HG03175 (cell line): ENCODE results near the gene CCDC47.

ENCODE experiments used
- ATAC-seq: cut with Tn5 transposase; IDR thresholded peaks from one replicate; pipeline ENCODE4 v1.9.1; 2021; ENCODE audit warnings: mild to moderate bottlenecking, moderate library complexity; ENCODE audit not compliant: unreplicated experiment

CCDC47 gene

DNA sequence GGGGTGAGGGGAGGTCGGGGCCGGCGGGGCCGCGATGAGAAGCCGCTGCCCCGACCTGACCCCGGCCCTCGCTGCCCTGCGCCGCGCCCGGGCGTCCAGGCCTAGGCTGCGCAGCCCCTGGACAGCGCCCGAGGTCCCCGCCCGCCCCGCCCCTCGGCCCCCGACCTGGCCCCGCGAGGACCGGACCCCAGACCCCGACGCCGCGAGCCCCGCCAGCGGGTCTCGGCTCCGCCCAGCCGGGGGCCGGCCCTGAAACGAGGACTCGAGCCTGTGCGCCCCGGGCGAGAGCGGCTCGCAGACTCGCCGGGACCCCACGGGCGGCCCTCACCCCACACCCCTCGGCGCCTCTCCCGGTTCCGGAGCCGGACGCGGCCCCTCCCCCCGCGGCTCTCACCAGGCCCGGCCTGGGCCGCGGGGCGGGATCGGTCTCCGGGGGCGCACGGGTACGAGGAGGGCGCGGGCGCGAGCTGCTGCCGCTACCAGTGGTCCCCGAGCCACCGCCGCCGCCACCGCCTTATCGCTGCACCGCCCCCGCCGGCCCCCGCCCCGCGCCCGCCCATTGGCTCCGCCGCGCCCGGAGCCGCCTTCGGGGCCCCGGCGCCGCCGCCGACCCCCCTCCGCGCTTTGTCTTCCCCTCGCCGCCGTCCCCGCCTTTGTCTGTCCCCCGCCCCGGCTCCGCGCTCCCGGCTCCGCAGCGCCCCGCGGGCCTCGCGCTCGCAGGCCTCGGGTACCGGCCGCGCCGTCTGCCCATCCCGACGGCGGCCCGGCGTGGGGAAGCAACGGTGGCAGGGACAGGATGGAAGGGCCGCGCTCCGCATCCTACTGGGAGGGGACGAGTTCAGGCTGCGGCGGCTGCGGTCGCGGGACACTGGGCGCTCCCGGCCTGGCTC is 73.5 kb downstream of the CCDC47 start, which contains the start of gene LIMD2:
TSS of gene LIMD2 (minus strand) at position 488 of the 890 bp plus-strand sequence. CDS start 827 bp downstream, outside the sequence.
- peak; percentile 10 for ATAC-seq

DNA sequence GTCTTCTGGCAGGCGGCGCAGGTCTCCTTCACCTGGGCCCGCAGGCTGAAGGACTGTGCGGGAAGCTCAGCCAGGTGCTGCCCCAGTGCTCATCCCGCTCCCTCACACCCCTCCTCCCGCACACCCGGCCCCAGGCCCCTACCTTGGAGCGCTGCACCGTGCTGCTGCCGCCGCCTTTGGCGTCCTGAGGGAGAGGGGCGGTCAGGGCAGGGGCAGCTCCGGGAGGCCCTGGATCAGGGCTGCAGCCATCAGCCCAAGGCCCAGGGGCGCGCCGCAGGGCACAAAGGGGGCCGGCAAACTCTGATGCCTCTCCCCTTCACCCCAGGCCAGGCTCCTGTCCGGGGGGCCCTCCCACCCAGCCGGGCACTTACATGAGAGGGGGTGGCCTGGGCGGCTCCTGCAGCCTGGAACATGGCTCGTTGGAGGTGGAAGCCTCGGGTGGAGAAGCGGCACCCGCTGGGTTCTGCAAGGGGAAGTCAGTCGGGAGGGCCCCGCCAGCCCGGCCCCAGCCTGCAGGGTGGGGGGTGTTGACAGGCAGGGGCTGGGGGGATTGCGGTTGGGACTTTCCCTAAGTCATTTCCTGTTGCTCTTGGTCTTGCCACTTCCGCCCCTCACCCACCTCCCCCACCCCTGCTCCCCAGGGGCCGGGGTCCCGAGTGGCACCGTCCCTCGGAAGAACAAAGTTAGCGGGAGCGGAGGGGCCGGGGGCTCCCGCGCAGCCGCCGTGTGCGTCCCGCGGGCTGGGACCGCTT is 74.3 kb downstream of the CCDC47 start:
- ATAC-seq: peak; percentile 31

DNA sequence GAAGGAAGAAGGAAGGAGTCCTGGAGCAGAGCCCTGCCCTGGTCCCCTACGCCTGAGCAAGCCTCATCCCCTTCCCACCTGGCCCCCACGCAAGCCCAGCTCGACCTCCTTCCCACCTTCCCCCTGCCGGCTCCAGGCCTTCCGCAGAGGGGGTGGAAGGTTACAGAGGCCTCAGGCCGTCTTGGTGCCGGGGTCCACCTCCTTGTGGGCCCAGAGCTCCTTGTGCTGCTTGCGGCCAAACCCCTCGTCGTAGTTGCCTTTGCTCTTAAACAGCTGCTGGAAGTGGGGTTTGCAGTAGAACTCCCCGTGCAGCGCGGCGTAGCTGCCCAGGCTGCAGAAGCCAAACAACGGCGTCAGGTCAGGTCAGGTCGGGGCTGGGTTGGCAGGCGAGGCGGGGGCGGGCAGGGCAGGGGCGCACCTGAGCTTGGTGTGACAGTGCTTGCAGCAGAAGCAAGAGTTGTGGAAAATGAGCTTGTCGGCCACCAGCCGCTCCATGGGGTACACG is 75.0 kb downstream of the CCDC47 start:
- no peak for ATAC-seq

- peak; percentile 29 for ATAC-seq
These were observed 75.8 kb downstream of the CCDC47 start for GRCh38 chr17:63697341-63698286.

DNA sequence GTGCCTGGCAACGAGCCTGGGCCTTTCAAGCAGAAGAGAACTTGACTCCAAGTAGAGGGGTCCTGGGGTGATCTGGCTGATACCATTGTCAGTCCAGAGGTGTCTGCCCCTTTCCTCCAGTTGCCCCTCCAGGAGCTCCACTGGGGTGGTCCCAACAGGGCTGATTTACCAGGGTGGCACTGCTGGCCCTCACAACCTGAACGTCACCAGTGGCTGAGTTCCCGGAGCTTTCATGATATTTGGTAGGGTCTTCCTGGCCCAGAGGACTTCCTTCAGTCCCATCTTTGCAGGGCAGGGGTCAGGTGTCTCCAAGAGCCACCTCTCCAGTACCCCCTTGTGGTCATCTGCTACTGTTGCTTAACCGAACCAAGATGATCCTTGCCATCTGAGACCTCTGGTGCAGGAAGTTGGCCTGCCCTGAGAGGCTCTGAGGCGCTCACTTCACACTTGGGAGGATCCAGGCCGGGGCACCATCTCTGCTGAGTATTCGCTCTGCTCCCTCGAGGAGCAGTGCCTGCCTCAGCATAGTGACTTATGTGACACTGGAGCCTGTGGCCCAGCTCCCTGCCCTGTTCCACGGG is 76.9 kb downstream of the CCDC47 start:
- ATAC-seq: no peak

DNA sequence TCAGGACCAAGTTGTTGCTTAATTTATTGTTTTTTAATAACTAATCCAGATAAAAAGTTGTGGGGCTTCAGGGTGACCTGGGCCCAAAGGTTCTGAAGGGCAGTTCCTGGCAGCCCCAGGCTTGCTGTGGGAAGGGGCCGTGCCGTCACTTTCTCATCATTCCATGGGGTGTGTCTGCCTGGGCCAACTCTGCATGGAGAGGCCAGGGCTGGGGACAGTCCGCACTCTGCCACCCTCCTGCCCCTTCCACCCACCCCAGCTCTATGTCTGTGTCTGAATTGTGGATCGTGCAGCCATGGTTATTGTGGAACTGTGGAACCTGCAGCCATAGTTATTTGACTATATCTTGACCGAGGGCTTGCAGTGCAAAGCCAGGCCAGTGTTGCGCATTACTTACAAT is 77.5 kb downstream of the CCDC47 start:
- no peak for ATAC-seq
